ENCODE results near the gene RBM4B. TPM values are rescaled to one million over a fixed set of nuclear protein-coding genes. Genes with fewer than 3 reads are reported as not detected.

RBM4B gene
- total RNA-seq, 6 experiments from 2014 or later, result 3.6 to 9.4 (median 6.9) TPM

- Histone ChIP-seq H3K4me3 (no peak overlapping the region), H3K36me3 (peaks cover 0 to 23% (median 8%) of the 10 kb centered on the region in 4 donors), H3K27me3 (no peaks in the 10 kb centered on the region), H3K27ac (no peak overlapping the region), H3K4me1 (peaks cover 0 to 7% (median 0%) of the 10 kb centered on the region in 4 donors), H3K9me3 (no peaks in the 10 kb centered on the region)
- DNase-seq, result no peak
- TF ChIP-seq, protein P1, sequence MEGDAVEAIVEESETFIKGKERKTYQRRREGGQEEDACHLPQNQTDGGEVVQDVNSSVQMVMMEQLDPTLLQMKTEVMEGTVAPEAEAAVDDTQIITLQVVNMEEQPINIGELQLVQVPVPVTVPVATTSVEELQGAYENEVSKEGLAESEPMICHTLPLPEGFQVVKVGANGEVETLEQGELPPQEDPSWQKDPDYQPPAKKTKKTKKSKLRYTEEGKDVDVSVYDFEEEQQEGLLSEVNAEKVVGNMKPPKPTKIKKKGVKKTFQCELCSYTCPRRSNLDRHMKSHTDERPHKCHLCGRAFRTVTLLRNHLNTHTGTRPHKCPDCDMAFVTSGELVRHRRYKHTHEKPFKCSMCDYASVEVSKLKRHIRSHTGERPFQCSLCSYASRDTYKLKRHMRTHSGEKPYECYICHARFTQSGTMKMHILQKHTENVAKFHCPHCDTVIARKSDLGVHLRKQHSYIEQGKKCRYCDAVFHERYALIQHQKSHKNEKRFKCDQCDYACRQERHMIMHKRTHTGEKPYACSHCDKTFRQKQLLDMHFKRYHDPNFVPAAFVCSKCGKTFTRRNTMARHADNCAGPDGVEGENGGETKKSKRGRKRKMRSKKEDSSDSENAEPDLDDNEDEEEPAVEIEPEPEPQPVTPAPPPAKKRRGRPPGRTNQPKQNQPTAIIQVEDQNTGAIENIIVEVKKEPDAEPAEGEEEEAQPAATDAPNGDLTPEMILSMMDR (IDR thresholded peaks at IDR 0.05), result no peak
- no peak for TF ChIP-seq POLR2A (IDR thresholded peaks at IDR 0.05)
- intact Hi-C loops (cut with DNase I), result no loop called here
- no peak for ATAC-seq
- 91% methylated on average over 19 of the region's 20 CpGs for WGBS (ENCODE audit: insufficient coverage, low coverage, low lambda C conversion rate, missing lambda C conversion rate)
These were observed 30.4 kb upstream of the RBM4B start for GRCh38 chr11:66708094-66708493.

DNA sequence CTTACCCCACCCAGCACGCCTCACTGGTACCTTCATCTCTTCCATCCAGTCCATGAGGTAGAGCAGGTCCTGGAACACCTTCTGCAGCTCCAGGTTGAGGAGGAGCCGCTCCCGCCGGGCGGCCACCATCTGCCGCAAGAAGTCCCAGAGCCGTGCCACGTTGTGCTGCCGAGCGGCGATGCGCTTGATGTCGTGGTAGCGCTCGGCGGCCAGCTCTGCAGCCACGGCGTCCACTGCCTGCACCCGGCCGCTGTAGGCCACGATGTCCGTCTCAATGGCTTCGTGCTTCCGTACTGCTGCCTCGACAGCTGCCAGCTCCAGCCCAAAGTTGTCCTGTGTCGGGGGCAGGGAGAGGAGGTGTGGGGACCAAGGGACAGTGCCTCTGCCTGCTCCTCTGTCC lies 29.8 kb upstream of the RBM4B start:
- peaks cover 0 to 7% (median 0%) of the 10 kb centered on the region in 4 donors for H3K4me1 ChIP-seq
- no peak for ATAC-seq
- 88% methylated on average over 7 of the region's 26 CpGs for WGBS (ENCODE audit: insufficient coverage, low coverage, low lambda C conversion rate, missing lambda C conversion rate)
- TF ChIP-seq, protein P1 (IDR thresholded peaks at IDR 0.05), result no peak
- no peak for TF ChIP-seq POLR2A (IDR thresholded peaks at IDR 0.05)
- H3K27ac ChIP-seq, result no peak overlapping the region
- no peak for DNase-seq
- peaks cover 0 to 23% (median 8%) of the 10 kb centered on the region in 4 donors for H3K36me3 ChIP-seq
- no peaks in the 10 kb centered on the region for H3K9me3 ChIP-seq
- no peaks in the 10 kb centered on the region for H3K27me3 ChIP-seq
- intact Hi-C loops (cut with DNase I), result no loop called here
- no peak overlapping the region for H3K4me3 ChIP-seq

- no peak for DNase-seq
- Histone ChIP-seq H3K9me3 (no peaks in the 10 kb centered on the region), H3K27ac (no peak overlapping the region), H3K4me3 (no peak overlapping the region), H3K36me3 (peaks cover 0 to 23% (median 8%) of the 10 kb centered on the region in 4 donors), H3K27me3 (no peaks in the 10 kb centered on the region), H3K4me1 (peaks cover 0 to 10% (median 1%) of the 10 kb centered on the region in 4 donors)
- TF ChIP-seq, protein P1 (IDR thresholded peaks at IDR 0.05), result no peak
- TF ChIP-seq POLR2A (IDR thresholded peaks at IDR 0.05), result no peak
- intact Hi-C loops (cut with DNase I), result no loop called here
- no peak for ATAC-seq
- WGBS (ENCODE audit: insufficient coverage, low coverage, low lambda C conversion rate, missing lambda C conversion rate), result 82% methylated on average over 8 of the region's 9 CpGs
These were observed 29.3 kb upstream of the RBM4B start for GRCh38 chr11:66706989-66707388.

DNA sequence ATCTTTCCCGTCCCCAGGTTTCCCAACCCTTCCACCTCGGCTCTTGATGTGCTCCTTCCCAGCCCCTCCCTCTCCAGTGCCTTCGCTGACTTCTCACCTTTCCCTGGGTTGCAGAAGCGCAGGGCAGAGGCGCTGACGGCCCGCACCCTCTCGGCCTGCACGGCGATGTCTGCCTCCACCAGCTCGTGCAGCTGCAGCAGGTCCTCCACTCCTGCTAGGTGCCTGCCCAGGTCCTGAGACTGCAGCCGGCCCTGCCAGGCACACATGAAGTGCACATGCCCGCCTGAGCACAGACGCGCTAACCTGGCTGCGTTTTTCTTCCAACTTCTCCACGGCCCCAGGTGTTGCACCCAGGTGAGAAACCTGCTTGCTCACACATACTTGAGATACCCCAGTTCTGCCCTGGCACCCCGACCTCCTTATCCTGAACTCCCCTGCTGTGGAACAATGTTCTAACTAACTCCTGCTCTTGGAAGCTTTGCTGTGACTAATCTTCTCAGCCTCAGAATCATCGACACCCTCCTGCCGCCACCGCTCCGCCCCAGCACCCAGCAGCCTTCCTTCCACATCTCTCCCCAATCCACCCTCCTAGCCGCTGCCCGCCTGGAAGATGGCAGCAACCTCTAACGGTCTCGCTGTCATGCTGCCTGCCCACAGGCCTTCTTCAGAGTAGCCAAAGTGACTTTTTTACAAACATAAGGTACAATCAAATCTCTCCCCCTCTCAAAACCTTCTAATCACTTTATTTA lies 28.1 kb upstream of the RBM4B start:
- intact Hi-C loops (cut with DNase I), result no loop called here
- no peaks in the 10 kb centered on the region for H3K27me3 ChIP-seq
- no peak for DNase-seq
- no peaks in the 10 kb centered on the region for H3K9me3 ChIP-seq
- WGBS (ENCODE audit: insufficient coverage, low coverage, low lambda C conversion rate, missing lambda C conversion rate), result 87% methylated on average over 15 of the region's 26 CpGs
- ATAC-seq, result no peak
- H3K4me1 ChIP-seq, result peaks cover 0 to 17% (median 6%) of the 10 kb centered on the region in 4 donors
- H3K27ac ChIP-seq, result no peak overlapping the region
- H3K36me3 ChIP-seq, result peaks cover 0 to 21% (median 8%) of the 10 kb centered on the region in 4 donors
- TF ChIP-seq, protein P1 (IDR thresholded peaks at IDR 0.05), result no peak
- no peak for TF ChIP-seq POLR2A (IDR thresholded peaks at IDR 0.05)
- no peak overlapping the region for H3K4me3 ChIP-seq
